Measurements from ENCODE around the gene RGS13.

Gene RGS13

GRCh38 chr1:192598589-192598988, 37.4 kb upstream of the RGS13 start:
- H3K4me3 ChIP-seq (replicated peaks; ENCODE audit: insufficient read depth, low read length), result no peak overlapping the region
- TF ChIP-seq SPI1 (IDR thresholded peaks at IDR 0.05; ENCODE audit: borderline replicate concordance, low read depth) (no peak), GABPA (IDR thresholded peaks at IDR 0.05; ENCODE audit: low read depth) (no peak), POLR2AphosphoS5 (IDR thresholded peaks at IDR 0.05; ENCODE audit: low read depth) (no peak), REST (IDR thresholded peaks at IDR 0.05; ENCODE audit: insufficient replicate concordance, low read depth) (no peak)
- TF ChIP-seq, protein P1, sequence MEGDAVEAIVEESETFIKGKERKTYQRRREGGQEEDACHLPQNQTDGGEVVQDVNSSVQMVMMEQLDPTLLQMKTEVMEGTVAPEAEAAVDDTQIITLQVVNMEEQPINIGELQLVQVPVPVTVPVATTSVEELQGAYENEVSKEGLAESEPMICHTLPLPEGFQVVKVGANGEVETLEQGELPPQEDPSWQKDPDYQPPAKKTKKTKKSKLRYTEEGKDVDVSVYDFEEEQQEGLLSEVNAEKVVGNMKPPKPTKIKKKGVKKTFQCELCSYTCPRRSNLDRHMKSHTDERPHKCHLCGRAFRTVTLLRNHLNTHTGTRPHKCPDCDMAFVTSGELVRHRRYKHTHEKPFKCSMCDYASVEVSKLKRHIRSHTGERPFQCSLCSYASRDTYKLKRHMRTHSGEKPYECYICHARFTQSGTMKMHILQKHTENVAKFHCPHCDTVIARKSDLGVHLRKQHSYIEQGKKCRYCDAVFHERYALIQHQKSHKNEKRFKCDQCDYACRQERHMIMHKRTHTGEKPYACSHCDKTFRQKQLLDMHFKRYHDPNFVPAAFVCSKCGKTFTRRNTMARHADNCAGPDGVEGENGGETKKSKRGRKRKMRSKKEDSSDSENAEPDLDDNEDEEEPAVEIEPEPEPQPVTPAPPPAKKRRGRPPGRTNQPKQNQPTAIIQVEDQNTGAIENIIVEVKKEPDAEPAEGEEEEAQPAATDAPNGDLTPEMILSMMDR (IDR thresholded peaks at IDR 0.05; ENCODE audit: insufficient read depth, low read length), result no peak
- no peak for DNase-seq (ENCODE audit: low read depth in 1 of 2, low spot score in 1 of 2)
- H3K27ac ChIP-seq (replicated peaks), result no peak overlapping the region
- no peaks in the 10 kb centered on the region for H3K27me3 ChIP-seq (ENCODE audit: insufficient read depth, poor library complexity, severe bottlenecking)

- no peak for DNase-seq (ENCODE audit: low read depth in 1 of 2, low spot score in 1 of 2)
- Histone ChIP-seq H3K4me3 (replicated peaks; ENCODE audit: insufficient read depth, low read length) (no peak overlapping the region), H3K27me3 (ENCODE audit: insufficient read depth, poor library complexity, severe bottlenecking) (no peaks in the 10 kb centered on the region), H3K27ac (replicated peaks) (no peak overlapping the region)
- no peak for TF ChIP-seq SPI1 (IDR thresholded peaks at IDR 0.05; ENCODE audit: borderline replicate concordance, low read depth)
Observed at GRCh38 chr1:192600275-192600674, 35.7 kb upstream of the RGS13 start.

GRCh38 chr1:192601143-192601542, 34.8 kb upstream of the RGS13 start:
- Histone ChIP-seq H3K4me3 (replicated peaks; ENCODE audit: insufficient read depth, low read length) (no peak overlapping the region), H3K27ac (replicated peaks) (no peak overlapping the region), H3K27me3 (ENCODE audit: insufficient read depth, poor library complexity, severe bottlenecking) (no peaks in the 10 kb centered on the region)
- TF ChIP-seq GABPA (IDR thresholded peaks at IDR 0.05; ENCODE audit: low read depth) (no peak), POLR2AphosphoS5 (IDR thresholded peaks at IDR 0.05; ENCODE audit: low read depth) (no peak), SPI1 (IDR thresholded peaks at IDR 0.05; ENCODE audit: borderline replicate concordance, low read depth) (no peak), REST (IDR thresholded peaks at IDR 0.05; ENCODE audit: insufficient replicate concordance, low read depth) (no peak)
- TF ChIP-seq, protein P1 (IDR thresholded peaks at IDR 0.05; ENCODE audit: insufficient read depth, low read length), result no peak
- no peak for DNase-seq (ENCODE audit: low read depth in 1 of 2, low spot score in 1 of 2)

- Histone ChIP-seq H3K27ac (replicated peaks) (no peak overlapping the region), H3K27me3 (ENCODE audit: insufficient read depth, poor library complexity, severe bottlenecking) (no peaks in the 10 kb centered on the region), H3K4me3 (replicated peaks; ENCODE audit: insufficient read depth, low read length) (no peak overlapping the region)
- no peak for DNase-seq (ENCODE audit: low read depth in 1 of 2, low spot score in 1 of 2)
- TF ChIP-seq SPI1 (IDR thresholded peaks at IDR 0.05; ENCODE audit: borderline replicate concordance, low read depth) (no peak), POLR2AphosphoS5 (IDR thresholded peaks at IDR 0.05; ENCODE audit: low read depth) (no peak), REST (IDR thresholded peaks at IDR 0.05; ENCODE audit: insufficient replicate concordance, low read depth) (no peak), GABPA (IDR thresholded peaks at IDR 0.05; ENCODE audit: low read depth) (no peak)
- TF ChIP-seq, protein P1 (IDR thresholded peaks at IDR 0.05; ENCODE audit: insufficient read depth, low read length), result no peak
Observed at GRCh38 chr1:192601567-192601966, 34.4 kb upstream of the RGS13 start.

Measured in HL-60 (cell line).